ENCODE measurements around the gene SHC2. TPM values are rescaled to one million over a fixed set of nuclear protein-coding genes. Genes with fewer than 3 reads are reported as not detected.

Gene SHC2
- polyA plus RNA-seq, 1 of the 3 experiments (the other 2 are of a cell fraction), result 0.64 TPM

DNA sequence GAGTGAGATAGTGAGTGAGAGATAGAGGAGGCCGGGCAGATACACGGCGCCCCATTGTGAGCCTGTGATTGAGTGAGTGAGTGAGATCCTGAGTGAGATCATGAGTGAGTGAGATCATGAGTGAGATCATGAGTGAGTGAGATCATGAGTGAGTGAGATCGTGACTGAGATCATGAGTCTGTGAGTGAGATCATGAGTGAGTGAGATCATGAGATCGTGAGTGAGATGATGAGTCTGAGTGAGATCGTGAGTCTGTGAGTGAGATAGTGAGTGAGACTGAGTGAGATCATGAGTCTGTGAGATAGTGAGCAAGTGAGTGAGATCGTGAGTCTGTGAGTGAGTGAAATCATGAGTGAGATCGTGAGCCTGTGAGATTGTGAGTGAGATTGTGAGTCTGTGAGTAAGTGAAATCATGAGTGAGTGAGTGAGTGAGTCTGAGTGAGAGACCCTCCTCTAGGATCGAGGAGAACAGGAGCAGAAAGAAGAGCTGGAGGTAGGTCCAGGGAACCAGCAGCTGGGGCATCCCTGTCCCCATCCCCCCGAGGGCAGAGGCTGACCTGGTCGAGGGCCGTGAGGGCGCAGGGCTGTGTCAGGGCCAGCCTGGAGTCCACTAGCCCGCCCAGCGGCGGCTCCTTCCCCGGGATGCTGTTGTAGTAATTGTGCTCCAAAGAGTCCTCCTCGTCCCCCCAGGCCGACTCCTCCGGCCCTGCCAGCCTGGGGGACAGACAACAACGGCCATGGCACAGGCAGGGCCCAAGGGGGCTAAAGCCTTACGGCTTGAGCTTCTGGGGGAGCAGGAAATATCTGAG lies 26.5 kb downstream of the SHC2 start:
- POLR2A ChIA-PET, result no interaction called here
- H3K9ac ChIP-seq, result no peak overlapping the region
- CTCF ChIA-PET, result no interaction called here
- no peaks in the 10 kb centered on the region for H3K79me2 ChIP-seq (ENCODE audit: insufficient read depth)
- TF ChIP-seq JUND (IDR thresholded peaks at IDR 0.05), result no peak
- H3K4me2 ChIP-seq, result no peak overlapping the region
- WGBS (ENCODE audit: low lambda C conversion rate), result 68% methylated on average over 15 of the region's 22 CpGs
- H3K4me1 ChIP-seq (ENCODE audit: control insufficient read depth in 1 of 2, insufficient read depth in 2 of 2, low read depth in 1 of 2, low read length in 1 of 2), result no peaks in the 10 kb centered on the region
- DNase-seq, result no peak
- H3F3A ChIP-seq (replicated peaks; ENCODE audit: insufficient read depth), result no peaks in the 10 kb centered on the region
- no peaks in the 10 kb centered on the region for H3K27me3 ChIP-seq (ENCODE audit: insufficient read depth)
- H3K36me3 ChIP-seq (replicated peaks in 1 of 2; ENCODE audit: control insufficient read depth in 1 of 2, insufficient read depth in 2 of 2, low read length in 1 of 2), result no peaks in the 10 kb centered on the region
- no peak overlapping the region for H2AFZ ChIP-seq (ENCODE audit: low read depth)
- H3K27ac ChIP-seq (ENCODE audit: low read depth in 2 of 2, low read length in 1 of 2), result no peak overlapping the region
- H3K4me3 ChIP-seq (ENCODE audit: low read depth in 2 of 2, low read length in 1 of 2), result no peak overlapping the region
- no peaks in the 10 kb centered on the region for H3K9me2 ChIP-seq
- H3K9me3 ChIP-seq, result no peaks in the 10 kb centered on the region
- no peaks in the 10 kb centered on the region for H4K20me1 ChIP-seq (ENCODE audit: insufficient read depth)

DNA sequence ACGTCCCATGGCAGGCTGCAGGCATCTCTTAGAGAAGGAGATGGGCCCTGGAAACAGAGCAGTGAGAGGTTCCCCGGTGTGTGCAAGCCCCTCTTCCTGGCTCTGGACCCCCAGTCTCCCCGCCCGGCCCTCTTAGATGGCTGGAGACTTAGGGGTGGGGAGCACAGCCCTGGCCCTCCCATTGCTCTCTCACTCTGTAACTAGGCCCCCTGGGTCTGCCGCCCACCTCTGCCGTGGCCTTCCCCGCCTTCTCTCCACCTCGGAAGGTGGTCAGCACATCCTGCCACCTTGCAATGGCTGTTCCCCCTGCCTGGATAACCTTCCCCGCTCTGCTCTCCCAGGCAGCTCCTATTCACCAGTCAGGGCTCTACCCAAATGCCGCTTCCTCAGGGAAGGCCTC lies 30.1 kb downstream of the SHC2 start:
- Histone ChIP-seq H3K9me2 (no peaks in the 10 kb centered on the region), H3K4me2 (no peak overlapping the region), H3F3A (replicated peaks; ENCODE audit: insufficient read depth) (no peaks in the 10 kb centered on the region), H3K36me3 (replicated peaks in 1 of 2; ENCODE audit: control insufficient read depth in 1 of 2, insufficient read depth in 2 of 2, low read length in 1 of 2) (no peaks in the 10 kb centered on the region), H3K27ac (ENCODE audit: low read depth in 2 of 2, low read length in 1 of 2) (no peak overlapping the region), H3K79me2 (ENCODE audit: insufficient read depth) (no peaks in the 10 kb centered on the region), H3K27me3 (ENCODE audit: insufficient read depth) (no peaks in the 10 kb centered on the region), H2AFZ (ENCODE audit: low read depth) (no peak overlapping the region), H4K20me1 (ENCODE audit: insufficient read depth) (no peaks in the 10 kb centered on the region), H3K9ac (no peak overlapping the region), H3K4me3 (ENCODE audit: low read depth in 2 of 2, low read length in 1 of 2) (no peak overlapping the region), H3K9me3 (no peaks in the 10 kb centered on the region), H3K4me1 (ENCODE audit: control insufficient read depth in 1 of 2, insufficient read depth in 2 of 2, low read depth in 1 of 2, low read length in 1 of 2) (peaks cover 0 to 12% of the 10 kb centered on the region in 2 experiments; a peak in 1 of 4 replicates)
- no peak for DNase-seq
- 82% methylated on average over 8 of the region's 10 CpGs for WGBS (ENCODE audit: low lambda C conversion rate)
- ChIA-PET POLR2A (no interaction called here), CTCF (interaction anchor here (1.0 kb wide), 1 partner anchor 46 kb away, joined by 3 read pairs; no protein-coding TSS in a partner anchor)
- TF ChIP-seq YY1 (IDR thresholded peaks at IDR 0.05; ENCODE audit: low read depth), result no peak
- TF ChIP-seq JUND (IDR thresholded peaks at IDR 0.05), result no peak
- TF ChIP-seq RCOR1 (IDR thresholded peaks at IDR 0.05; ENCODE audit: low read length), result no peak
- no peak for TF ChIP-seq POLR2AphosphoS5 (IDR thresholded peaks at IDR 0.05; ENCODE audit: low read depth, low read length)
- TF ChIP-seq NFIC (IDR thresholded peaks at IDR 0.05; ENCODE audit: borderline replicate concordance), result no peak
- TF ChIP-seq, protein P1, sequence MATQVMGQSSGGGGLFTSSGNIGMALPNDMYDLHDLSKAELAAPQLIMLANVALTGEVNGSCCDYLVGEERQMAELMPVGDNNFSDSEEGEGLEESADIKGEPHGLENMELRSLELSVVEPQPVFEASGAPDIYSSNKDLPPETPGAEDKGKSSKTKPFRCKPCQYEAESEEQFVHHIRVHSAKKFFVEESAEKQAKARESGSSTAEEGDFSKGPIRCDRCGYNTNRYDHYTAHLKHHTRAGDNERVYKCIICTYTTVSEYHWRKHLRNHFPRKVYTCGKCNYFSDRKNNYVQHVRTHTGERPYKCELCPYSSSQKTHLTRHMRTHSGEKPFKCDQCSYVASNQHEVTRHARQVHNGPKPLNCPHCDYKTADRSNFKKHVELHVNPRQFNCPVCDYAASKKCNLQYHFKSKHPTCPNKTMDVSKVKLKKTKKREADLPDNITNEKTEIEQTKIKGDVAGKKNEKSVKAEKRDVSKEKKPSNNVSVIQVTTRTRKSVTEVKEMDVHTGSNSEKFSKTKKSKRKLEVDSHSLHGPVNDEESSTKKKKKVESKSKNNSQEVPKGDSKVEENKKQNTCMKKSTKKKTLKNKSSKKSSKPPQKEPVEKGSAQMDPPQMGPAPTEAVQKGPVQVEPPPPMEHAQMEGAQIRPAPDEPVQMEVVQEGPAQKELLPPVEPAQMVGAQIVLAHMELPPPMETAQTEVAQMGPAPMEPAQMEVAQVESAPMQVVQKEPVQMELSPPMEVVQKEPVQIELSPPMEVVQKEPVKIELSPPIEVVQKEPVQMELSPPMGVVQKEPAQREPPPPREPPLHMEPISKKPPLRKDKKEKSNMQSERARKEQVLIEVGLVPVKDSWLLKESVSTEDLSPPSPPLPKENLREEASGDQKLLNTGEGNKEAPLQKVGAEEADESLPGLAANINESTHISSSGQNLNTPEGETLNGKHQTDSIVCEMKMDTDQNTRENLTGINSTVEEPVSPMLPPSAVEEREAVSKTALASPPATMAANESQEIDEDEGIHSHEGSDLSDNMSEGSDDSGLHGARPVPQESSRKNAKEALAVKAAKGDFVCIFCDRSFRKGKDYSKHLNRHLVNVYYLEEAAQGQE (IDR thresholded peaks at IDR 0.05; ENCODE audit: low read depth, low read length), result no peak
- TF ChIP-seq TAF1 (IDR thresholded peaks at IDR 0.05; ENCODE audit: borderline replicate concordance, low read depth, low read length), result no peak
- TF ChIP-seq RAD21 (IDR thresholded peaks at IDR 0.05; ENCODE audit: low read length), result no peak
- no peak for TF ChIP-seq EZH2phosphoT487 (IDR thresholded peaks at IDR 0.05; ENCODE audit: borderline replicate concordance, low read depth)
- TF ChIP-seq FOSL2 (IDR thresholded peaks at IDR 0.05; ENCODE audit: borderline replicate concordance, low read depth), result no peak
- no peak for TF ChIP-seq ELF1 (IDR thresholded peaks at IDR 0.05)
- TF ChIP-seq GABPA (IDR thresholded peaks at IDR 0.05; ENCODE audit: low read depth), result no peak
- TF ChIP-seq, protein P2, sequence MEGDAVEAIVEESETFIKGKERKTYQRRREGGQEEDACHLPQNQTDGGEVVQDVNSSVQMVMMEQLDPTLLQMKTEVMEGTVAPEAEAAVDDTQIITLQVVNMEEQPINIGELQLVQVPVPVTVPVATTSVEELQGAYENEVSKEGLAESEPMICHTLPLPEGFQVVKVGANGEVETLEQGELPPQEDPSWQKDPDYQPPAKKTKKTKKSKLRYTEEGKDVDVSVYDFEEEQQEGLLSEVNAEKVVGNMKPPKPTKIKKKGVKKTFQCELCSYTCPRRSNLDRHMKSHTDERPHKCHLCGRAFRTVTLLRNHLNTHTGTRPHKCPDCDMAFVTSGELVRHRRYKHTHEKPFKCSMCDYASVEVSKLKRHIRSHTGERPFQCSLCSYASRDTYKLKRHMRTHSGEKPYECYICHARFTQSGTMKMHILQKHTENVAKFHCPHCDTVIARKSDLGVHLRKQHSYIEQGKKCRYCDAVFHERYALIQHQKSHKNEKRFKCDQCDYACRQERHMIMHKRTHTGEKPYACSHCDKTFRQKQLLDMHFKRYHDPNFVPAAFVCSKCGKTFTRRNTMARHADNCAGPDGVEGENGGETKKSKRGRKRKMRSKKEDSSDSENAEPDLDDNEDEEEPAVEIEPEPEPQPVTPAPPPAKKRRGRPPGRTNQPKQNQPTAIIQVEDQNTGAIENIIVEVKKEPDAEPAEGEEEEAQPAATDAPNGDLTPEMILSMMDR (IDR thresholded peaks at IDR 0.05), result no peak
- TF ChIP-seq TEAD4 (IDR thresholded peaks at IDR 0.05; ENCODE audit: borderline replicate concordance, insufficient read depth), result no peak
- no peak for TF ChIP-seq TCF12 (IDR thresholded peaks at IDR 0.05)
- TF ChIP-seq NRF1 (IDR thresholded peaks at IDR 0.05; ENCODE audit: low read depth, low read length), result no peak
- no peak for TF ChIP-seq EP300 (IDR thresholded peaks at IDR 0.05; ENCODE audit: borderline replicate concordance in 1 of 2, low read depth in 1 of 2, low read length in 1 of 2)
- TF ChIP-seq, protein P3, sequence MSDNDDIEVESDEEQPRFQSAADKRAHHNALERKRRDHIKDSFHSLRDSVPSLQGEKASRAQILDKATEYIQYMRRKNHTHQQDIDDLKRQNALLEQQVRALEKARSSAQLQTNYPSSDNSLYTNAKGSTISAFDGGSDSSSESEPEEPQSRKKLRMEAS (IDR thresholded peaks at IDR 0.05; ENCODE audit: low read depth), result no peak
